H1 (cell line): ENCODE measurements around the gene CCDC178. TPM values are rescaled to one million over a fixed set of nuclear protein-coding genes. Genes with fewer than 3 reads are reported as not detected.

Source experiments
- CTCF ChIA-PET: fragments of 300-600 bp; sonication (Branson Sonifier 250); formaldehyde crosslinking; loops from one replicate; lab custom pipeline; 2021; ENCODE audit not compliant: partially characterized antibody; lab: Charles Lee
- POLR2A ChIA-PET: fragments of 300-600 bp; sonication (Branson Sonifier 250); formaldehyde crosslinking; loops from one replicate; lab custom pipeline; 2021; ENCODE audit warnings: inconsistent platforms; ENCODE audit not compliant: partially characterized antibody; lab: Charles Lee
- DNase-seq, 2 experiments: peaks; one replicate each; pipeline versions ENCODE4 v3.0.0 to v3.0.0-alpha.2; 2010 to 2022; ENCODE audit warnings: low spot score in 2 of 2, low read depth in 1 of 2, mixed read lengths in 1 of 2
- FAIRE-seq: peaks from 2 replicates; lab custom pipeline; 2011; peaks lifted over from hg19 to GRCh38; lab: Jason Lieb, UNC
- H2AFZ ChIP-seq: 2 replicates; pipeline ENCODE4 v1.8.1; 2012; ENCODE audit warnings: low read length, inconsistent platforms
- H2AK5ac ChIP-seq: 2 replicates; pipeline ENCODE4 v1.6.1; 2013; ENCODE audit warnings: low read depth, low read length
- H2BK120ac ChIP-seq: replicated peaks from 2 replicates; pipeline ENCODE3; 2013; ENCODE audit warnings: low read depth, low read length, inconsistent platforms
- H2BK12ac ChIP-seq: 2 replicates; pipeline ENCODE4 v1.6.1; 2013; ENCODE audit warnings: low read depth, low read length
- H2BK15ac ChIP-seq: 2 replicates; pipeline ENCODE4 v1.6.1; 2013; ENCODE audit warnings: low read length
- H2BK20ac ChIP-seq: 2 replicates; pipeline ENCODE4 v1.6.1; 2013; ENCODE audit warnings: low read length
- H2BK5ac ChIP-seq: 2 replicates; pipeline ENCODE4 v1.6.1; 2013; ENCODE audit warnings: low read depth, low read length
- H3K14ac ChIP-seq: 2 replicates; pipeline ENCODE4 v1.6.1; 2013; ENCODE audit warnings: inconsistent platforms; ENCODE audit not compliant: insufficient read length
- H3K18ac ChIP-seq: 2 replicates; pipeline ENCODE4 v1.6.1; 2013; ENCODE audit warnings: low read length; ENCODE audit errors: extremely low read depth
- H3K23ac ChIP-seq: 2 replicates; pipeline ENCODE4 v1.6.1; 2013; ENCODE audit warnings: inconsistent platforms; ENCODE audit not compliant: insufficient read length
- H3K23me2 ChIP-seq: 2 replicates; pipeline ENCODE4 v1.6.1; 2013; ENCODE audit warnings: low read depth, low read length
- H3K27ac ChIP-seq: 2 replicates; pipeline ENCODE4 v1.6.1; 2011; ENCODE audit warnings: low read depth, low read length, inconsistent platforms
- H3K27me3 ChIP-seq, 4 experiments: replicated peaks in 1 of 4; 1 replicate in 1 of 4; 2 replicates in 3 of 4; pipeline versions ENCODE4 v1.6.1 to v1.8.1; 2011 to 2013; ENCODE audit warnings: low read length in 3 of 4, mild to moderate bottlenecking in 3 of 4, inconsistent platforms in 2 of 4, mixed read lengths in 2 of 4, moderate library complexity in 1 of 4; ENCODE audit not compliant: control insufficient read depth in 3 of 4, insufficient read depth in 3 of 4; ENCODE audit errors: extremely low read depth in 1 of 4
- H3K36me3 ChIP-seq, 4 experiments: 2 replicates each; pipeline versions ENCODE4 v1.6.1 to v1.8.1; 2011 to 2013; ENCODE audit warnings: mild to moderate bottlenecking in 4 of 4, low read length in 3 of 4, moderate library complexity in 2 of 4, control low read depth in 1 of 4, inconsistent platforms in 1 of 4; ENCODE audit not compliant: insufficient read depth in 4 of 4, control insufficient read depth in 2 of 4
- H3K4ac ChIP-seq: replicated peaks from 2 replicates; pipeline ENCODE3; 2013; ENCODE audit warnings: low read length, low read depth, mixed read lengths, inconsistent platforms; ENCODE audit not compliant: insufficient read length
- H3K4me1 ChIP-seq, 4 experiments: replicated peaks in 1 of 4; 1 replicate in 1 of 4; 2 replicates in 3 of 4; pipeline versions ENCODE4 v1.6.1 to v1.8.1; 2011 to 2013; ENCODE audit warnings: low read length in 3 of 4, inconsistent platforms in 2 of 4, mixed read lengths in 1 of 4; ENCODE audit not compliant: insufficient read depth in 4 of 4, control insufficient read depth in 3 of 4
- H3K4me2 ChIP-seq, 2 experiments: 2 replicates each; pipeline versions ENCODE4 v1.6.1 to v1.8.1; 2011 to 2013; ENCODE audit warnings: low read depth in 2 of 2, low read length in 2 of 2, control low read depth in 1 of 2, inconsistent platforms in 1 of 2, mild to moderate bottlenecking in 1 of 2; ENCODE audit not compliant: insufficient read depth in 1 of 2
- H3K4me3 ChIP-seq, 4 experiments: fragments of 200-600, 300-600 bp in 1 of 4; sonication (generic), shearing (Covaris generic), sonication (Bioruptor Twin) in 1 of 4; 2 replicates each; pipeline versions ENCODE4 v1.5.1 to v1.8.1; 2011 to 2016; ENCODE audit warnings: low read length in 4 of 4, low read depth in 3 of 4, control low read depth in 2 of 4, inconsistent platforms in 2 of 4, mild to moderate bottlenecking in 2 of 4, mixed read lengths in 1 of 4, moderate library complexity in 1 of 4; ENCODE audit not compliant: insufficient read depth in 2 of 4; ENCODE audit errors: extremely low read depth in 1 of 4
- H3K56ac ChIP-seq: replicated peaks from 2 replicates; pipeline ENCODE3; 2013; ENCODE audit warnings: low read depth, mild to moderate bottlenecking, mixed read lengths, low read length, inconsistent platforms; ENCODE audit not compliant: insufficient read length
- H3K79me1 ChIP-seq: 2 replicates; pipeline ENCODE4 v1.6.1; 2013; ENCODE audit warnings: low read depth, low read length, control low read depth
- H3K79me2 ChIP-seq, 2 experiments: 2 replicates each; pipeline versions ENCODE4 v1.6.1 to v1.8.1; 2012 to 2013; ENCODE audit warnings: low read length in 2 of 2, mild to moderate bottlenecking in 2 of 2, inconsistent platforms in 1 of 2; ENCODE audit not compliant: insufficient read depth in 2 of 2, control insufficient read depth in 1 of 2
- H3K9ac ChIP-seq, 4 experiments: replicated peaks in 1 of 4; 1 replicate in 1 of 4; 2 replicates in 3 of 4; pipeline versions ENCODE4 v1.6.1 to v1.8.1; 2011 to 2013; ENCODE audit warnings: low read depth in 3 of 4, low read length in 3 of 4, control low read depth in 2 of 4, mild to moderate bottlenecking in 2 of 4, moderate library complexity in 2 of 4, inconsistent platforms in 1 of 4; ENCODE audit errors: extremely low read depth in 1 of 4
- H3K9me3 ChIP-seq, 2 experiments: 2 replicates each; pipeline versions ENCODE4 v1.6.1 to v1.8.1; 2012 to 2013; ENCODE audit warnings: mild to moderate bottlenecking in 2 of 2, moderate library complexity in 2 of 2, control low read depth in 1 of 2, inconsistent platforms in 1 of 2, low read depth in 1 of 2, low read length in 1 of 2, mixed read lengths in 1 of 2; ENCODE audit not compliant: insufficient read depth in 2 of 2
- H4K20me1 ChIP-seq, 2 experiments: replicated peaks in 1 of 2; 2 replicates each; pipeline versions ENCODE3 to v1.8.1; 2011 to 2013; ENCODE audit warnings: inconsistent platforms in 2 of 2, low read length in 2 of 2, mild to moderate bottlenecking in 1 of 2; ENCODE audit not compliant: insufficient read depth in 2 of 2, control insufficient read depth in 1 of 2
- H4K5ac ChIP-seq: 2 replicates; pipeline ENCODE4 v1.6.1; 2013; ENCODE audit warnings: low read length, low read depth, mixed read lengths, inconsistent platforms; ENCODE audit not compliant: insufficient read length
- H4K8ac ChIP-seq: 2 replicates; pipeline ENCODE4 v1.8.0; 2013; ENCODE audit warnings: mild to moderate bottlenecking, moderate library complexity, low read length, inconsistent platforms; ENCODE audit not compliant: insufficient read depth; ENCODE audit errors: extremely low read depth
- H4K91ac ChIP-seq: replicated peaks from 2 replicates; pipeline ENCODE3; 2013; ENCODE audit warnings: low read length, mixed read lengths, inconsistent platforms; ENCODE audit not compliant: insufficient read length
- NANOG ChIP-seq: IDR thresholded peaks from 2 replicates; pipeline ENCODE4 v1.6.1; 2011; ENCODE audit warnings: low read length, low read depth, mild to moderate bottlenecking, inconsistent platforms; ENCODE audit not compliant: insufficient read depth, poor library complexity, severe bottlenecking
- POU5F1 ChIP-seq: IDR thresholded peaks from 2 replicates; pipeline ENCODE4 v1.6.1; 2011; ENCODE audit warnings: low read depth, mild to moderate bottlenecking, low read length, moderate library complexity
- TBP ChIP-seq: IDR thresholded peaks from 2 replicates; pipeline ENCODE4 v1.6.1; 2011; ENCODE audit warnings: low read depth, low read length, improper control_type of control experiment
- WGBS, 2 experiments: shearing (Covaris generic) in 1 of 2; methylation state at CpG; one replicate each; pipeline versions ENCODE4 v1.1.6 to v1.1.7; 2013 to 2015; ENCODE audit warnings: low lambda C conversion rate in 2 of 2, mixed read lengths in 2 of 2, inconsistent platforms in 1 of 2, low coverage in 1 of 2, missing lambda C conversion rate in 1 of 2; ENCODE audit not compliant: insufficient replicate concordance in 2 of 2, insufficient coverage in 1 of 2, insufficient read length in 1 of 2; ENCODE audit errors: extremely low coverage in 1 of 2, missing lambda C conversion rate in 1 of 2; 5-methylcytosine and 5-hydroxymethylcytosine counted together
- polyA plus RNA-seq, 7 experiments: library from polyadenylated mRNA; depleted of rRNA in 3 of 7; stranded (reverse) in 5 of 7; unstranded in 2 of 7; fragments of >200 nt in 5 of 7; fragments of 200-250 nt in 2 of 7; gene quantifications; 1 replicate in 5 of 7; 2 replicates in 1 of 7; 4 replicates in 1 of 7; pipeline versions ENCODE4 v1.2.1 to v1.2.3, GENCODE V29; 2011 to 2013; ENCODE audit warnings: missing spikeins in 2 of 7, mixed read lengths in 2 of 7
- total RNA-seq: library from RNA; stranded (reverse); fragmentation: NEBNext Ultra II Directional; extraction: Animal tissue kit (Norgen Biotek cat#: 25700); gene quantifications from 2 replicates; pipeline ENCODE4 v1.2.1, GENCODE V29; 2021

Gene CCDC178
- total and polyA plus RNA-seq, 2 of the 8 experiments (the other 6 are each of a cell fraction or from before 2014, with no cell fraction given): not detected

DNA sequence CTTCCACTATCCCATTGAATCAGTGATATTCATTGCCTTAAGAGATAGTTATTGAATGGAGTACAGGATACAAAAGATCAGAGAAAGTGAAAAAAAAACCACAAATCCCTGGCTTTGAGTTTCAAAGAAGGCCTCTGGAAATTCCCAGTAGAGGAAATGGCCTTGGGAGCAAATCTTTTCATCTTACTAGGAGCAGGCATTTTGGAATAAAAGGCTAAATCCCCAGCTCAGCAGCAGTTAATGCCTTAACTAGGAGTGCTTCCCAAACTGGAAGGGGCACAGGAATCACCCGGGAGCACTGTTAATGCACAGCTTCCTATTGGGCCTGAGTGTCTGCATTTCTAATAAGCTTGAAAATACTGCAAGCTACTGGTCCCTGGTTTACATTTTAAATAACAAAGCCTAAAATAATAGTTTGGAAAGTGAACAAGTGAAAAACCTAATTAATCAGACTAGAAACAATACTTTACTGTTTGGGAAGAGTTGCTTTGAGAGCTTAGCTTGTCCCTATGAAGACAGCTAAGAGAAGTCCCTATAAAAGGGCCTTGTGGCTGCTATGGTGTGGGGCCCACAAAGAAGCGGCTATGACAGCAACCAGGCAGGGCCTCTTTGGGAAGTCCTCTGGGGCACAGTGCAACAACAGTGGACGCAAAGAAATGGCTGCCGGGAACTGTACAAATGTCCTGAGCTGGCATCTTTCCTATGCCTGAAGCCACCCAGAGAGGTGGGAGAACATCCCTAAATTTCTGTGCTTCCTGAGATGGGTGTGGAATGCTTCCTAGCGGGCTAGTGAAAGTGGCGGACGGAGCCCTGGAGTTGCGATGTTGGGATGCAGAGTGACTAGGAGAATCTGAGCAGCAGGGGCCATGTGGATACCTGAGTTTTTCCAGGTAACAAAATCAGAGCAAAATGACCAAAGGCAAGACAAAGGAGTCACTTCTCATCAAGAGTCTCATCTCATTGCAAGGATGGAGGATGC, 550.6 kb downstream of the CCDC178 start:
- CTCF ChIA-PET: interaction anchor here (0.6 to 1.3 kb wide), 3 partner anchors 10 to 167 kb away, joined by 4 read pairs; no protein-coding TSS in a partner anchor
- H3K9me3 ChIP-seq: no peaks in the 10 kb centered on the region; a peak in 1 of 4 replicates
- H2BK15ac ChIP-seq: no peak overlapping the region
- peaks cover 0 to 8% (median 5%) of the 10 kb centered on the region in 4 experiments; a peak in 5 of 7 replicates for H3K4me1 ChIP-seq
- H3K4me3 ChIP-seq: 0 out of 8 replicates have a peak overlapping the region, but pooled peaks of 1 of the 4 experiments have one; percentile 1
- DNase-seq (peak in 1 of 2 experiments; percentile 48), FAIRE-seq (no peak)
- 0 out of 2 replicates have a peak overlapping the region, but pooled peaks have one; percentile 22 for H2BK12ac ChIP-seq
- H3K9ac ChIP-seq: no peak overlapping the region
- peak overlapping the region in 1 of 2 experiments; percentile 24; a peak in 1 of 4 replicates for H3K4me2 ChIP-seq
- no peak overlapping the region for H3K18ac ChIP-seq
- no peak overlapping the region for H2BK120ac ChIP-seq
- peak overlapping the region; percentile 60; the same call in 1 of the 2 replicates for H2AFZ ChIP-seq
- no peaks in the 10 kb centered on the region for H4K20me1 ChIP-seq
- peak overlapping the region; percentile 35; the same call in 1 of the 2 replicates for H2BK5ac ChIP-seq
- 81% methylated on average over 8 of the region's 8 CpGs; no CpG with 5 or more reads in 1 of the 2 experiments for WGBS, 2 experiments
- H4K91ac ChIP-seq: no peak overlapping the region
- 0 out of 2 replicates have a peak, but pooled peaks have one; percentile 3 for TF ChIP-seq POU5F1
- TF ChIP-seq TBP: no peak
- TF ChIP-seq NANOG: peak; percentile 25
- H3K79me1 ChIP-seq: no peaks in the 10 kb centered on the region
- H3K4ac ChIP-seq: no peak overlapping the region
- H4K5ac ChIP-seq: no peak overlapping the region
- POLR2A ChIA-PET: interaction anchor here (1.0 kb wide), 1 partner anchor 21 kb away, joined by 6 read pairs; no protein-coding TSS in a partner anchor
- no peaks in the 10 kb centered on the region for H3K36me3 ChIP-seq
- no peak overlapping the region for H3K23ac ChIP-seq
- no peaks in the 10 kb centered on the region; the same call in 1 of the 2 replicates for H3K23me2 ChIP-seq
- H3K14ac ChIP-seq: no peak overlapping the region
- no peak overlapping the region for H3K27ac ChIP-seq
- no peaks in the 10 kb centered on the region for H3K79me2 ChIP-seq
- H2BK20ac ChIP-seq: no peak overlapping the region
- H3K27me3 ChIP-seq: no peaks in the 10 kb centered on the region
- H3K56ac ChIP-seq: no peak overlapping the region
- 0 out of 2 replicates have a peak overlapping the region, but pooled peaks have one; percentile 40 for H2AK5ac ChIP-seq
- H4K8ac ChIP-seq: no peak overlapping the region
